ENCODE results near the gene LIPN. TPM values are rescaled to one million over a fixed set of nuclear protein-coding genes. Genes with fewer than 3 reads are reported as not detected.

LIPN gene
- total RNA-seq, 1 experiment from 2014 or later, result not detected

- H2AFZ ChIP-seq (ENCODE audit: low read length), result no peak overlapping the region
Observed at GRCh38 chr10:88765816-88766215, 6.0 kb downstream of the LIPN start.

More at GRCh38 chr10:88765816-88766215, 6.0 kb downstream of the LIPN start:
- H3K79me2 ChIP-seq (ENCODE audit: insufficient read depth, low read length), result no peaks in the 10 kb centered on the region
- H2BK120ac ChIP-seq (ENCODE audit: low read depth, low read length, poor library complexity, severe bottlenecking), result no peak overlapping the region
- H3K9ac ChIP-seq (ENCODE audit: extremely low read depth, insufficient read length, low read length), result no peak overlapping the region
- H2AK5ac ChIP-seq (ENCODE audit: insufficient read length, low read length), result no peak overlapping the region
- H2BK12ac ChIP-seq (ENCODE audit: insufficient read length, low read depth, low read length), result no peak overlapping the region
- H2BK5ac ChIP-seq (ENCODE audit: insufficient read length, low read length), result no peak overlapping the region
- no peak overlapping the region for H2BK15ac ChIP-seq (ENCODE audit: low read depth, low read length)
- no peak overlapping the region for H2BK20ac ChIP-seq (ENCODE audit: low read depth, low read length, poor library complexity, severe bottlenecking)
- no peaks in the 10 kb centered on the region for H3K79me1 ChIP-seq (ENCODE audit: insufficient read depth, low read depth, low read length, poor library complexity, severe bottlenecking)
- H4K91ac ChIP-seq (ENCODE audit: insufficient read length, low read depth, low read length), result no peak overlapping the region
- WGBS (ENCODE audit: extremely low coverage, insufficient read length, low lambda C conversion rate), result no CpG with 5 or more reads among the region's 1 CpG
- H3K9me3 ChIP-seq (ENCODE audit: control insufficient read depth, low read depth, low read length), result no peaks in the 10 kb centered on the region
- Mint-ChIP-seq H3K36me3 (ENCODE audit: insufficient read depth in 1 of 3, low read depth in 3 of 3) (no peaks in the 10 kb centered on the region), H3K9me3 (no peaks in the 10 kb centered on the region), H3K4me1 (peaks cover 6 to 11% of the 10 kb centered on the region in 2 experiments; a peak in 3 of 4 replicates), H3K27me3 (ENCODE audit: low read depth) (no peaks in the 10 kb centered on the region), H3K27ac (no peak overlapping the region), H3K4me3 (no peak overlapping the region)
- no peak overlapping the region for H3K18ac ChIP-seq (ENCODE audit: insufficient read length, low read depth, low read length)
- no peaks in the 10 kb centered on the region for H3K4me1 ChIP-seq (ENCODE audit: insufficient read depth, low read length)
- no peak overlapping the region for H3K27ac ChIP-seq (ENCODE audit: insufficient read length, low read depth, low read length)
- no peak overlapping the region for H4K5ac ChIP-seq (ENCODE audit: insufficient read length, low read depth, low read length)
- H3K56ac ChIP-seq (ENCODE audit: insufficient read length, low read depth, low read length), result no peak overlapping the region
- no peaks in the 10 kb centered on the region for H3K27me3 ChIP-seq (ENCODE audit: insufficient read depth, low read length)
- no peaks in the 10 kb centered on the region for H3K23me2 ChIP-seq (ENCODE audit: insufficient read length, low read depth, low read length, poor library complexity, severe bottlenecking)
- H3K23ac ChIP-seq (ENCODE audit: insufficient read length, low read depth, low read length), result no peak overlapping the region
- H3K14ac ChIP-seq (ENCODE audit: insufficient read depth, low read length), result no peak overlapping the region
- H3K4me2 ChIP-seq (ENCODE audit: insufficient read depth, insufficient read length, low read length), result no peak overlapping the region
- H3T11ph ChIP-seq (ENCODE audit: low read length), result no peak overlapping the region
- H4K8ac ChIP-seq (replicated peaks; ENCODE audit: insufficient read length, low read depth, low read length), result no peak overlapping the region
- TF ChIP-seq CTCF (conservative IDR thresholded peaks at IDR 0.05), result no peak
- H3K4ac ChIP-seq (ENCODE audit: low read depth, low read length), result no peak overlapping the region
- H4K20me1 ChIP-seq (ENCODE audit: control insufficient read depth, insufficient read depth, insufficient read length), result no peaks in the 10 kb centered on the region
- DNase-seq, result no peak
